Thyroid gland (tissue), 4 donors: ENCODE measurements around the gene MLLT6.

Source experiments
- CTCF ChIP-seq, 6 experiments: fragments of 200-600 bp in 3 of 6; fragments of 450-650 bp in 3 of 6; sonication (generic) in 3 of 6; IDR thresholded peaks; one replicate each; pipeline ENCODE4 v1.5.1; 2016 to 2019; ENCODE audit warnings: antibody characterized with exemption in 6 of 6, mild to moderate bottlenecking in 2 of 6, inconsistent platforms in 1 of 6, moderate library complexity in 1 of 6
- POLR2A ChIP-seq, 2 donors: fragments of 450-650 bp; IDR thresholded peaks; one replicate each; pipeline ENCODE4 v1.6.1; 2017; ENCODE audit warnings: antibody characterized with exemption in 2 of 2, mild to moderate bottlenecking in 2 of 2, moderate library complexity in 1 of 2

GRCh38 chr17:38733282-38733981, 28.4 kb downstream of the MLLT6 start:
- TF ChIP-seq CTCF (IDR thresholded peaks at IDR 0.05) (no peak), POLR2A (IDR thresholded peaks at IDR 0.05) (no peak)
